Gastroesophageal sphincter (tissue), 3 donors: Measurements from ENCODE around the gene SLC25A41.
A peak's percentile ranks its signal among the peaks of the same experiment; 100 is the strongest.

Source experiments
- POLR2A ChIP-seq, 2 donors: fragments of 450-650 bp; IDR thresholded peaks; one replicate each; pipeline ENCODE4 v1.6.1; 2017; ENCODE audit warnings: antibody characterized with exemption in 2 of 2, mild to moderate bottlenecking in 2 of 2, moderate library complexity in 1 of 2
- POLR2AphosphoS5 ChIP-seq: sonication (generic); formaldehyde crosslinking; IDR thresholded peaks from one replicate; pipeline ENCODE4 v1.6.1; 2017; ENCODE audit warnings: antibody characterized with exemption
- TF ChIP-seq, protein P1 (sequence below), 4 experiments: fragments of 200-600 bp in 2 of 4; fragments of 450-650 bp in 2 of 4; sonication (generic) in 1 of 4; IDR thresholded peaks; one replicate each; pipeline ENCODE4 v1.5.1; 2017 to 2019; ENCODE audit warnings: antibody characterized with exemption in 4 of 4, mild to moderate bottlenecking in 2 of 4, moderate library complexity in 2 of 4

DNA sequence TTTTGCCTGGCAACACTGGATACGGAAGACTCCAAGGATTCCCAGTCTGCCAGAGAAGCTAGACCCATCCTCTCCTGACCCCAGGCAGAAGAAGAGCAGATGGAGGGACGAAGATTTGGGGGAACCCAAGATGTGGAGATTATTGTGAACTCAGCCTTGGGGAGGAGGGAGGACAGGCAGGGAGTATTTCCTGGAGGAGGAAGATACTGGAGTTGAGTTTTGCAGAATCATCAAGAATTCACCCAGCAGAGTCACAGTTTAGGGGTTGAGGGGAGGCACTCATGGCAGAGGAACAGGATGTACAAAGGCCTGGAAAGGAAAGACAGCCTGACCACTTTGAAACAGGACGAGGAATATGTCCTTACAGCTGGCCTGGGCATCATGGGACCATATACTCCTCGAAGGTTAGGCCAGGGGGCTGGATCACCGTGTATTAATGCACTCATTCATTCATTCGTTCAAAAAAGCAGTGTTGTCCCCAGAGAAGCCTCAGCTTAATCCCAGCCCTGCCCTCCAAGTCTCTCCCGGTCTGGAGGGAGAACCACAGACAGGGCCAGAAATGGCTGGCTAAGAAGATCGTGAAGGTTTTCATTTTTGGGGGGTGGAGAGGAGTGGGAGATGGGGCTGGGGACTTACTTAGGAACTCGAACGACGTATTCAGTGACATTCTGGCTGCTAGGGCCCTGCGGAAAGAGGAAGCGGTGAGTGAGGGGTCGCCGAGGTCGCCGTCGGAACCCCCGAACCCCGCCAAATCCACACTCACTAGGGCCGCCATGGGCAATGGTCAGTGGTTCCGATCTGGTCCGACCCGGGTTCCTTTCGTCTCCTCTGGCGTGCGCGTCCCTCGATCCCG, 41.1 kb downstream of the SLC25A41 start:
- TF ChIP-seq, protein P1, sequence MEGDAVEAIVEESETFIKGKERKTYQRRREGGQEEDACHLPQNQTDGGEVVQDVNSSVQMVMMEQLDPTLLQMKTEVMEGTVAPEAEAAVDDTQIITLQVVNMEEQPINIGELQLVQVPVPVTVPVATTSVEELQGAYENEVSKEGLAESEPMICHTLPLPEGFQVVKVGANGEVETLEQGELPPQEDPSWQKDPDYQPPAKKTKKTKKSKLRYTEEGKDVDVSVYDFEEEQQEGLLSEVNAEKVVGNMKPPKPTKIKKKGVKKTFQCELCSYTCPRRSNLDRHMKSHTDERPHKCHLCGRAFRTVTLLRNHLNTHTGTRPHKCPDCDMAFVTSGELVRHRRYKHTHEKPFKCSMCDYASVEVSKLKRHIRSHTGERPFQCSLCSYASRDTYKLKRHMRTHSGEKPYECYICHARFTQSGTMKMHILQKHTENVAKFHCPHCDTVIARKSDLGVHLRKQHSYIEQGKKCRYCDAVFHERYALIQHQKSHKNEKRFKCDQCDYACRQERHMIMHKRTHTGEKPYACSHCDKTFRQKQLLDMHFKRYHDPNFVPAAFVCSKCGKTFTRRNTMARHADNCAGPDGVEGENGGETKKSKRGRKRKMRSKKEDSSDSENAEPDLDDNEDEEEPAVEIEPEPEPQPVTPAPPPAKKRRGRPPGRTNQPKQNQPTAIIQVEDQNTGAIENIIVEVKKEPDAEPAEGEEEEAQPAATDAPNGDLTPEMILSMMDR (IDR thresholded peaks at IDR 0.05) = peak in 1 of 4 experiments; percentile 31
- TF ChIP-seq POLR2AphosphoS5 (no peak), POLR2A (IDR thresholded peaks at IDR 0.05) (no peak)
